ENCODE measurements around the gene BTN2A1. TPM values are rescaled to one million over a fixed set of nuclear protein-coding genes. Genes with fewer than 3 reads are reported as not detected.

The BTN2A1 gene
- total RNA-seq, 1 experiment from 2014 or later = 13.1 TPM

DNA sequence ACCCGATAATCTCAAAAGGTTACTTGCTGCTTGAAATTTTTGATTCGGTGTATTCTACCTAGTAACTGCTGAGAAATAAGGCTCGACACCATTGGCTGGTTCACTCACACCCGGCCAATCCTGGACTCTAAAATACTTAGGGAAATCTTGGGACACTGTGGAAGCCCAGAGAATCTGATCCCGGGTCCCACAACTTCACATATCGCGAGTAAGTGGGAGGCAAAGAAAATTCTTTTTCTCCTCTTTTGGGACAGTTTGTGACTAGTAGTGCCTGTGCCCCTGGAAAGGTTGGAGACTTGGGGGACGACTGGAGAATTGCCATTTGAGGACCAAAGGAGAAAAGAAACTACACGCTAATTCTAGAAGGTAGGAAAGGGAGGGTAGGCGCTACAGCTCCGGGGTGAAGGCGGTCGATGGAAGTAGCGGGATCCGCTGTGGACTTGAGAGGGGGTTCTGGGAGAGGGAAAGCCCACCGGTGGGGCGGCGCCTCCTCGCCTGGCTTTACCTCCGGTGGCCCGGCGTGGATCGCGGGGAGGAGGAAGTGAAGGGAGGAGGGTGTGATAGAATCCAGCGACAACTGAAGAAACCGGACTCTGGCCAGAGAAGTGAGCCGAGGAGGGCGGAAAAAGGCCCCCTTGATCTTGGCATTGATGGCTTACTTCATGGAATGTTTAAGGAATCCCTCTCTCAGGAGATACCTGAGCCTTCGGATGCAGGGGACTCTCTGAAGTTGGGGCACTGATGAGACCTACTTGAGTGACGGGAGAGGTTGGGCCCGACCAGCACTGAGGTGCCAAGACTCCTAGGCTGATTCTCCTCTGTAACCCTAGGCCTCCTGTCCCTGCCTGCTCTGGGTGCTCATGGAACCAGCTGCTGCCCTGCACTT lies 36.3 kb upstream of the BTN2A1 start:
- CTCF ChIA-PET = no interaction called here
- peaks cover 5% of the 10 kb centered on the region; the same call in 1 of the 2 replicates for H3K79me2 ChIP-seq (ENCODE audit: low read length)
- peak overlapping the region; percentile 98 for H2AFZ ChIP-seq (ENCODE audit: low read length)
- intact Hi-C loops (cut with micrococcal nuclease) = no loop called here
- peaks cover 8% of the 10 kb centered on the region; the same call in 1 of the 2 replicates for H3K4me1 ChIP-seq (ENCODE audit: insufficient read depth, low read length)
- peak; percentile 93 for DNase-seq
- H3K9me2 ChIP-seq (replicated peaks; ENCODE audit: low read length) = no peaks in the 10 kb centered on the region
- peak overlapping the region; percentile 86 for H3K4me3 ChIP-seq (ENCODE audit: low read length)
- no peaks in the 10 kb centered on the region for H3F3A ChIP-seq (ENCODE audit: low read length, unreplicated experiment)
- peak; percentile 99 for ATAC-seq
- POLR2A ChIA-PET (ENCODE audit: unreplicated experiment) = interaction anchor here (0.5 kb wide), 1 partner anchor 147 kb away, joined by 6 read pairs; no protein-coding TSS in a partner anchor
- TSS peak; percentile 86 for BruUV-seq (replicated peaks)
- no peaks in the 10 kb centered on the region for H3K27me3 ChIP-seq (ENCODE audit: low read length)
- peak overlapping the region; percentile 84 for H3K4me2 ChIP-seq (ENCODE audit: low read length)
- peak overlapping the region; percentile 79 for H3K9ac ChIP-seq (ENCODE audit: low read length)
- H4K20me1 ChIP-seq (ENCODE audit: low read length) = no peaks in the 10 kb centered on the region
- H3K36me3 ChIP-seq (ENCODE audit: low read depth, low read length) = no peaks in the 10 kb centered on the region
- peak overlapping the region; percentile 12; the same call in 1 of the 2 replicates for H3K27ac ChIP-seq (ENCODE audit: low read length)
- TF ChIP-seq EZH2 (IDR thresholded peaks at IDR 0.05; ENCODE audit: low read length, unreplicated experiment) = no peak
- no peak for TF ChIP-seq EZH2phosphoT487 (IDR thresholded peaks at IDR 0.05; ENCODE audit: borderline replicate concordance, low read length)
- TF ChIP-seq, protein P1, sequence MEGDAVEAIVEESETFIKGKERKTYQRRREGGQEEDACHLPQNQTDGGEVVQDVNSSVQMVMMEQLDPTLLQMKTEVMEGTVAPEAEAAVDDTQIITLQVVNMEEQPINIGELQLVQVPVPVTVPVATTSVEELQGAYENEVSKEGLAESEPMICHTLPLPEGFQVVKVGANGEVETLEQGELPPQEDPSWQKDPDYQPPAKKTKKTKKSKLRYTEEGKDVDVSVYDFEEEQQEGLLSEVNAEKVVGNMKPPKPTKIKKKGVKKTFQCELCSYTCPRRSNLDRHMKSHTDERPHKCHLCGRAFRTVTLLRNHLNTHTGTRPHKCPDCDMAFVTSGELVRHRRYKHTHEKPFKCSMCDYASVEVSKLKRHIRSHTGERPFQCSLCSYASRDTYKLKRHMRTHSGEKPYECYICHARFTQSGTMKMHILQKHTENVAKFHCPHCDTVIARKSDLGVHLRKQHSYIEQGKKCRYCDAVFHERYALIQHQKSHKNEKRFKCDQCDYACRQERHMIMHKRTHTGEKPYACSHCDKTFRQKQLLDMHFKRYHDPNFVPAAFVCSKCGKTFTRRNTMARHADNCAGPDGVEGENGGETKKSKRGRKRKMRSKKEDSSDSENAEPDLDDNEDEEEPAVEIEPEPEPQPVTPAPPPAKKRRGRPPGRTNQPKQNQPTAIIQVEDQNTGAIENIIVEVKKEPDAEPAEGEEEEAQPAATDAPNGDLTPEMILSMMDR (conservative IDR thresholded peaks at IDR 0.05; ENCODE audit: low read depth, low read length) = no peak
- H3K9me3 ChIP-seq (ENCODE audit: low read length) = no peaks in the 10 kb centered on the region

DNA sequence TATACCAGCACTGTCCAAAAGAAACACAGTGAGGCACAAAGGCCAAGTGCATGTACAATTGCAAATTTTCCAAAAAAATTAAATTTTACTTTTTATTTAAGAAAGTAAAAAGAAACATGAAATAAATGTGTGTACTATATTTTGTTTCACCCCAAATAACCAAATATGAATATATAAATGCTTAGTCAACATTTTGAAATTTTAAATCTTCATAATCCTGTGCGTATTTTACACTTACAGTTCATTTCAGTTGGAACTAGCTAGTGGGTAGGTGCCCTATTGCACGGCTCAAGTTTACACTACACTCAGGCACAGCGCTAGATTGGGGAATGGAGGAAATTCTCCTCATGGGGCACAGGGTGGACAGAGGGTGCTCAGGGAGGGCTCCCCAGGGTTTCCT lies 35.4 kb upstream of the BTN2A1 start:
- H4K20me1 ChIP-seq (ENCODE audit: low read length) = no peaks in the 10 kb centered on the region
- H3K79me2 ChIP-seq (ENCODE audit: low read length) = peaks cover 5% of the 10 kb centered on the region; the same call in 1 of the 2 replicates
- H3K9me2 ChIP-seq (replicated peaks; ENCODE audit: low read length) = no peaks in the 10 kb centered on the region
- peak overlapping the region; percentile 84 for H3K4me2 ChIP-seq (ENCODE audit: low read length)
- H3K27ac ChIP-seq (ENCODE audit: low read length) = no peak overlapping the region
- DNase-seq (no peak), ATAC-seq (no peak)
- peaks cover 8% of the 10 kb centered on the region; the same call in 1 of the 2 replicates for H3K4me1 ChIP-seq (ENCODE audit: insufficient read depth, low read length)
- no peaks in the 10 kb centered on the region for H3K27me3 ChIP-seq (ENCODE audit: low read length)
- BruUV-seq (replicated peaks) = no TSS peak
- no peaks in the 10 kb centered on the region for H3F3A ChIP-seq (ENCODE audit: low read length, unreplicated experiment)
- ChIA-PET POLR2A (ENCODE audit: unreplicated experiment) (no interaction called here), CTCF (interaction anchor here (0.6 kb wide), 1 partner anchor 86 kb away, joined by 3 read pairs; no protein-coding TSS in a partner anchor)
- H3K9ac ChIP-seq (ENCODE audit: low read length) = peak overlapping the region; percentile 79; the same call in 1 of the 2 replicates
- peak overlapping the region; percentile 86 for H3K4me3 ChIP-seq (ENCODE audit: low read length)
- TF ChIP-seq EZH2phosphoT487 (IDR thresholded peaks at IDR 0.05; ENCODE audit: borderline replicate concordance, low read length) = no peak
- H2AFZ ChIP-seq (ENCODE audit: low read length) = 0 out of 2 replicates have a peak overlapping the region, but pooled peaks have one; percentile 98
- intact Hi-C loops (cut with micrococcal nuclease) = no loop called here
- no peaks in the 10 kb centered on the region for H3K36me3 ChIP-seq (ENCODE audit: low read depth, low read length)
- H3K9me3 ChIP-seq (ENCODE audit: low read length) = no peaks in the 10 kb centered on the region

DNA sequence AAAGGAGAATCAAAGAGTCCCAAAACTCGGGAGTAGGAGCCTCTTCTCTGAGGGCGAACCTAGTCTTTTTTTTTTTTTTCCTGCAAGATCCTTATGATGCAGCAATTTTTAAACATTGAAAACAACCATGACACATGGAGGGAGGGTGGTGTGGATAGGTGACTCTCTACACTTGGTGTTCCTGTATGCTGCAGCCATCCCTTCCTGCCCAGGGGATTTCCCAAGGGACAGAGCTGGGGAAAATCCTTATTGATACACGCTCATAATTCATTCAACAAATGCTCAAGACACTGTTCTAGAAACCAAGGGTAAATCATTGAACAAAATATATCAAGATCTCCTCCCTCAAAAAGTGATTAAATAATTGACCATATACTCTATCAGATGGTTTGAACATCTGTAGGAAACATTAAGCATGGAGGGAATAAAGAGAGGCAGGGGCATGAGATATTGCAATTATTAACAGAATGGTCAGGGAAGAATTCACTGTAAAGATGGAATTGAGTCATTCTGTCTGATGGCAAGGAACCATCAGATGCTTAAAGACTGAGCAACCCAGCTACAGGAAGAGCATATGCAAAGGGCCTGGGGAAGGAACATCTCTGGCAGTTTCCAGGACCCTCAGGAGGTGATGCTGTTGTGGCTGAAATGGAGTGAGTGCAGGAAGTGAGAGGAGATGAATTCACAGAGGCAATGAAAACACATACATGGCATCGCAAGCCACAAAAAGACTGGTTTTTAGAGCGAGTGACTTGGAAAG lies 30.9 kb upstream of the BTN2A1 start:
- H2AFZ ChIP-seq (ENCODE audit: low read length) = no peak overlapping the region
- CTCF ChIA-PET = no interaction called here
- H3K9ac ChIP-seq (ENCODE audit: low read length) = no peak overlapping the region
- H3K9me2 ChIP-seq (replicated peaks; ENCODE audit: low read length) = no peaks in the 10 kb centered on the region
- POLR2A ChIA-PET (ENCODE audit: unreplicated experiment) = no interaction called here
- DNase-seq (no peak), ATAC-seq (no peak)
- H3K9me3 ChIP-seq (ENCODE audit: low read length) = no peaks in the 10 kb centered on the region
- H3K27me3 ChIP-seq (ENCODE audit: low read length) = no peaks in the 10 kb centered on the region
- no peak overlapping the region for H3K4me3 ChIP-seq (ENCODE audit: low read length)
- H3K27ac ChIP-seq (ENCODE audit: low read length) = no peak overlapping the region
- TF ChIP-seq, protein P1 (conservative IDR thresholded peaks at IDR 0.05; ENCODE audit: low read depth, low read length) = no peak
- TF ChIP-seq EZH2 (IDR thresholded peaks at IDR 0.05; ENCODE audit: low read length, unreplicated experiment) = no peak
- TF ChIP-seq EZH2phosphoT487 (IDR thresholded peaks at IDR 0.05; ENCODE audit: borderline replicate concordance, low read length) = no peak
- H3K4me1 ChIP-seq (ENCODE audit: insufficient read depth, low read length) = 0 out of 2 replicates have a peak, but pooled peaks cover 3% of the 10 kb centered on the region
- no TSS peak for BruUV-seq (replicated peaks)
- H3K36me3 ChIP-seq (ENCODE audit: low read depth, low read length) = peaks cover 3% of the 10 kb centered on the region; the same call in 1 of the 2 replicates
- H3F3A ChIP-seq (ENCODE audit: low read length, unreplicated experiment) = no peaks in the 10 kb centered on the region
- intact Hi-C loops (cut with micrococcal nuclease) = no loop called here
- H4K20me1 ChIP-seq (ENCODE audit: low read length) = no peaks in the 10 kb centered on the region
- H3K79me2 ChIP-seq (ENCODE audit: low read length) = peaks cover 5% of the 10 kb centered on the region; the same call in 1 of the 2 replicates
- no peak overlapping the region for H3K4me2 ChIP-seq (ENCODE audit: low read length)
